Glutamatergic neuron (in vitro differentiated cells): ENCODE data around the gene GPR84. TPM values are rescaled to one million over a fixed set of nuclear protein-coding genes. Genes with fewer than 3 reads are reported as not detected.

Source experiments
- DNase-seq: peaks from one replicate; pipeline ENCODE4 v3.0.0; 2022
- H3K27ac Mint-ChIP-seq: one replicate; pipeline ENCODE4 v1.8.0; 2020; ENCODE audit warnings: mild to moderate bottlenecking, mixed read lengths, inconsistent platforms; ENCODE audit not compliant: unreplicated experiment
- H3K27me3 Mint-ChIP-seq: one replicate; pipeline ENCODE4 v1.8.0; 2020; ENCODE audit warnings: mild to moderate bottlenecking, moderate library complexity, mixed read lengths, inconsistent platforms; ENCODE audit not compliant: unreplicated experiment
- H3K36me3 Mint-ChIP-seq: one replicate; pipeline ENCODE4 v1.8.0; 2020; ENCODE audit warnings: mild to moderate bottlenecking, mixed read lengths, inconsistent platforms; ENCODE audit not compliant: unreplicated experiment
- H3K4me1 Mint-ChIP-seq: one replicate; pipeline ENCODE4 v1.8.0; 2020; ENCODE audit warnings: mild to moderate bottlenecking, low read depth, mixed read lengths, inconsistent platforms; ENCODE audit not compliant: unreplicated experiment
- H3K4me3 Mint-ChIP-seq: one replicate; pipeline ENCODE4 v1.8.0; 2020; ENCODE audit warnings: mild to moderate bottlenecking, mixed read lengths, inconsistent platforms; ENCODE audit not compliant: unreplicated experiment
- H3K9me3 Mint-ChIP-seq: one replicate; pipeline ENCODE4 v1.8.0; 2020; ENCODE audit warnings: mild to moderate bottlenecking, moderate library complexity, mixed read lengths, inconsistent platforms; ENCODE audit not compliant: unreplicated experiment
- CTCF ChIP-seq: fragments of 200-600 bp; sonication (generic); IDR thresholded peaks from one replicate; pipeline ENCODE4 v1.5.0; 2021; ENCODE audit not compliant: partially characterized antibody, unreplicated experiment
- total RNA-seq: library from RNA; stranded (reverse); fragmentation: NEBNext Ultra II Directional; extraction: Animal tissue kit (Norgen Biotek cat#: 25700); gene quantifications from one replicate; pipeline ENCODE4 v1.2.1, GENCODE V29; 2021; ENCODE audit not compliant: unreplicated experiment

GPR84 gene
- total RNA-seq, 1 donor from 2014 or later: not detected

- DNase-seq: no peak
- Mint-ChIP-seq H3K4me1 (peaks cover 37% of the 10 kb centered on the region), H3K27me3 (peaks cover 4% of the 10 kb centered on the region), H3K27ac (no peak overlapping the region), H3K9me3 (peaks cover 8% of the 10 kb centered on the region), H3K36me3 (peaks cover 12% of the 10 kb centered on the region), H3K4me3 (no peak overlapping the region)
- no peak for TF ChIP-seq CTCF
Observed at GRCh38 chr12:54349036-54349435, 15.2 kb downstream of the GPR84 start.

- Mint-ChIP-seq H3K27ac (no peak overlapping the region), H3K4me1 (peaks cover 14% of the 10 kb centered on the region), H3K36me3 (no peaks in the 10 kb centered on the region), H3K27me3 (peaks cover 1% of the 10 kb centered on the region), H3K9me3 (no peaks in the 10 kb centered on the region), H3K4me3 (no peak overlapping the region)
- DNase-seq: no peak
- no peak for TF ChIP-seq CTCF
Observed at GRCh38 chr12:54341378-54342300, 22.6 kb downstream of the GPR84 start.

DNA sequence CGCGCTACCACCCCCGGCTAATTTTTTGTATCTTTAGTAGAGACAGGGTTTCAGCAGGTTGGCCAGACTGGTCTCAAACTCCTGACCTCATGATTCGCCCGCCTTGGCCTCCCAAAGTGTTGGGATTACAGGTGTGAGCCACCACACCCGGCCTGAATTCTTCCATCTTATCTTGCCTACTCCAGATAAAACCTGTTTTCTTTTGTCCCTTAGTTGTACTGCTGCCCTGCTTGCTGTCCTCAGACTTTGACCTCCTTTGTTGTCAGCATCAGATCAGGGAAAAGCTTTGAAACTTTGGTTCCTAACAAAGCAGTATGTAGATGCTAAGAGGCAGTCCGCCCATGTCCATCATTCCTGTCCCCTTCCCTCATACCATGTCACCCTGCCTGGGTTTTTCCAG, 23.4 kb downstream of the GPR84 start:
- TF ChIP-seq CTCF: no peak
- H3K27ac Mint-ChIP-seq: no peak overlapping the region
- DNase-seq: no peak
- H3K4me1 Mint-ChIP-seq: peaks cover 14% of the 10 kb centered on the region
- no peaks in the 10 kb centered on the region for H3K36me3 Mint-ChIP-seq
- H3K4me3 Mint-ChIP-seq: no peak overlapping the region
- H3K9me3 Mint-ChIP-seq: no peaks in the 10 kb centered on the region
- H3K27me3 Mint-ChIP-seq: peaks cover 1% of the 10 kb centered on the region

DNA sequence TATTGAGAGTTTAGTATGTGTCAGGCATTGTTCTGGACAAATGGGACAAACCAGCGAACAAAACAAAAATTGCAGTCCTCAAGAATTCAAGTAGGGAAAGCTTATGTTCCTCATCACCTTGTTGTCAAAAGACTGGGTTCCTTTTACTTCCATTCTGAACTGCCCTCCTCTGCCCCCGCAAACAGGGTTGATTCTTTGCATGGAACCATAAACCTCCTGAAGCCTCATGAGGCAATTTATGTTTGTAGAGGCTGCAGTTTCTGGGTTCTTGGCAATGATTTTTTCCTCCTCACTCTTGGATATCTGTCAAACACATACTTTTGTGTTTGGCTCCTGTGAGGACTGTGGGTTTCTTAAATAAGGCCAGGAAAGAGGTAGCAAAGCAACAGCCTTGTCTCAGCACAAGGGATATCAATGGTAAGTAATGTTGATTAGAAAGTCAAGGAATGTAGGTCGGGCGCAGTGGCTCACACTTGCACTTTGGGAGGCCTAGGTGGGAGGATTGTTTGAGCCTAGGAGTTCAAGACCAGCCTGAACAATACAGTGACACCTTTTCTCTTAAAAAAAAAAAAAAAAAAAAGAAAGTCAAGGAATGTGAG, 25.5 kb downstream of the GPR84 start:
- no peak overlapping the region for H3K27ac Mint-ChIP-seq
- no peaks in the 10 kb centered on the region for H3K36me3 Mint-ChIP-seq
- no peaks in the 10 kb centered on the region for H3K9me3 Mint-ChIP-seq
- no peak for DNase-seq
- H3K4me3 Mint-ChIP-seq: no peak overlapping the region
- peaks cover 14% of the 10 kb centered on the region for H3K4me1 Mint-ChIP-seq
- no peak for TF ChIP-seq CTCF
- H3K27me3 Mint-ChIP-seq: peaks cover 1% of the 10 kb centered on the region
